Astrocyte (in vitro differentiated cells and primary cell): ENCODE results near the gene TTLL8.

Source experiments
- EZH2 ChIP-seq: IDR thresholded peaks from 2 replicates; pipeline ENCODE4 v1.6.1; 2012; ENCODE audit warnings: mild to moderate bottlenecking, low read length, inconsistent platforms; ENCODE audit not compliant: insufficient read depth
- TF ChIP-seq, protein P1 (sequence below): IDR thresholded peaks from 2 replicates; pipeline ENCODE4 v1.5.1; 2011; ENCODE audit warnings: low read depth, mild to moderate bottlenecking, inconsistent platforms, low read length, moderate library complexity; ENCODE audit not compliant: insufficient read depth

DNA sequence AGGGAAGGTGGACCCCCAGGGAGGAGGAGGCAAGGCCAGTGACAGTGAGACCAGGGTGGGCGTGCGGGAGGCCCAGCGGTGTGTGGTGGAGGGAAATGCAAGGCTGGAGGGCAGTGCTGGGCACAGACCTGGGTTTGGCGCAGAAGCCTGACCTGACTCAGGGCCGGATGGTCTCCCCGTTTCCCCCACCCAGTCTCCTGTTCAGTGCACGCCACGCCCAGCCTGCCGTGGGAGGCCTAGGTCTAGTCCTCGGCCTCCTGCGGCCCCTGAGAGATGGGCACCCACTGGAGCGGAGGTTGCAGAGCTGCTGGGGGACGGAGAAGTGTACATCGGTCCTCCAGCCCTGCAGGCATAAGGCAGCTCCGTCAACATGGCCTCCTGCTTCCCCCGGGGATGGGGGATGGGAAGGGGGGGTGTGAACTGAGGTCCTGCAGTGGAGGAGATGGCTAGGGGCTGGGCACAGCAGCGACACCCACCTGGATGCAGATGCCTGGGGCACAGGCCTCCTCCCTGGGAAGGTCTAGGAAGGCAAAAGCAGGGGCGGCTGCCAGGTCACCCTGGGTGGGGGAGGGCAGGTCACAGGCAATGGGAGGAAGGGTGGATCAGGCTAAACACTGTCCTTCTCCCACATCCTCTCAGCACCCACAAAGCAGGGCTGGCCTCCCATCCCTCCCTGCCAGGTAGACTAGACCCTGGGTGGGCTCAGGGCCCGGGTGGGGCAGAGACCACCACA lies 61.4 kb downstream of the TTLL8 start:
- TF ChIP-seq, protein P1, sequence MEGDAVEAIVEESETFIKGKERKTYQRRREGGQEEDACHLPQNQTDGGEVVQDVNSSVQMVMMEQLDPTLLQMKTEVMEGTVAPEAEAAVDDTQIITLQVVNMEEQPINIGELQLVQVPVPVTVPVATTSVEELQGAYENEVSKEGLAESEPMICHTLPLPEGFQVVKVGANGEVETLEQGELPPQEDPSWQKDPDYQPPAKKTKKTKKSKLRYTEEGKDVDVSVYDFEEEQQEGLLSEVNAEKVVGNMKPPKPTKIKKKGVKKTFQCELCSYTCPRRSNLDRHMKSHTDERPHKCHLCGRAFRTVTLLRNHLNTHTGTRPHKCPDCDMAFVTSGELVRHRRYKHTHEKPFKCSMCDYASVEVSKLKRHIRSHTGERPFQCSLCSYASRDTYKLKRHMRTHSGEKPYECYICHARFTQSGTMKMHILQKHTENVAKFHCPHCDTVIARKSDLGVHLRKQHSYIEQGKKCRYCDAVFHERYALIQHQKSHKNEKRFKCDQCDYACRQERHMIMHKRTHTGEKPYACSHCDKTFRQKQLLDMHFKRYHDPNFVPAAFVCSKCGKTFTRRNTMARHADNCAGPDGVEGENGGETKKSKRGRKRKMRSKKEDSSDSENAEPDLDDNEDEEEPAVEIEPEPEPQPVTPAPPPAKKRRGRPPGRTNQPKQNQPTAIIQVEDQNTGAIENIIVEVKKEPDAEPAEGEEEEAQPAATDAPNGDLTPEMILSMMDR = no peak
- no peak for TF ChIP-seq EZH2
